Loucy (cell line): ENCODE data around the gene FUBP1.

Experiments used
- CTCF ChIP-seq: fragments of 200-600 bp; sonication (generic); conservative IDR thresholded peaks from 2 replicates; pipeline ENCODE4 v1.5.1; 2014; ENCODE audit warnings: mild to moderate bottlenecking, antibody characterized with exemption, low read length
- EZH2phosphoT487 ChIP-seq: fragments of 200-600 bp; IDR thresholded peaks from 2 replicates; pipeline ENCODE4 v1.6.1; 2018; ENCODE audit warnings: antibody characterized with exemption, mild to moderate bottlenecking, moderate library complexity, borderline replicate concordance

- TF ChIP-seq CTCF (no peak), EZH2phosphoT487 (no peak)
Measured at GRCh38 chr1:78009276-78009675, 30.4 kb upstream of the FUBP1 start.
